ENCODE results near the gene ATRN. TPM values are rescaled to one million over a fixed set of nuclear protein-coding genes. Genes with fewer than 3 reads are reported as not detected.
"Not testable (repeated sequence)": the region's sequence is repeated elsewhere in the genome, so short reads cannot be mapped to it uniquely, and the experiment has no call there.

ATRN gene
- polyA plus RNA-seq, 1 donor from 2014 or later, result 27.5 TPM

- no peak for TF ChIP-seq EP300 (conservative IDR thresholded peaks at IDR 0.05; ENCODE audit: poor library complexity, severe bottlenecking)
- no peak for TF ChIP-seq POLR2AphosphoS5 (IDR thresholded peaks at IDR 0.05)
- no peak for TF ChIP-seq TAF1 (IDR thresholded peaks at IDR 0.05; ENCODE audit: low read depth)
- TF ChIP-seq RAD21 (conservative IDR thresholded peaks at IDR 0.05), result no peak
- no peak for TF ChIP-seq EZH2 (IDR thresholded peaks at IDR 0.05; ENCODE audit: borderline replicate concordance, insufficient read depth, low read length, poor library complexity, severe bottlenecking)
- TF ChIP-seq MXI1 (conservative IDR thresholded peaks at IDR 0.05; ENCODE audit: poor library complexity, severe bottlenecking), result no peak
- TF ChIP-seq SMC3 (conservative IDR thresholded peaks at IDR 0.05; ENCODE audit: poor library complexity), result no peak
- TF ChIP-seq CTCF (IDR thresholded peaks at IDR 0.05; ENCODE audit: poor library complexity, severe bottlenecking), result no peak
- no peak for TF ChIP-seq REST (IDR thresholded peaks at IDR 0.05; ENCODE audit: borderline replicate concordance)
- no peaks in the 10 kb centered on the region for H3F3A ChIP-seq (ENCODE audit: insufficient read depth, low read length, poor library complexity, severe bottlenecking)
- H3K79me2 ChIP-seq (replicated peaks; ENCODE audit: insufficient read depth, low read length), result no peaks in the 10 kb centered on the region
- H3K9me2 ChIP-seq (ENCODE audit: insufficient read depth, low read length), result no peaks in the 10 kb centered on the region
- H2AFZ ChIP-seq (ENCODE audit: low read depth, low read length), result no peak overlapping the region
- H3K9ac ChIP-seq (ENCODE audit: low read length), result no peak overlapping the region
- no peak overlapping the region for H3K27ac ChIP-seq (ENCODE audit: low read length)
- no peaks in the 10 kb centered on the region for H4K20me1 ChIP-seq (ENCODE audit: insufficient read depth)
- no peak overlapping the region for H3K4me2 ChIP-seq (ENCODE audit: low read length)
- H3K36me3 ChIP-seq (ENCODE audit: insufficient read depth, low read length), result peaks cover 7% of the 10 kb centered on the region
- no peaks in the 10 kb centered on the region for H3K27me3 ChIP-seq (ENCODE audit: insufficient read depth, low read depth, low read length)
- H3K4me3 ChIP-seq (ENCODE audit: low read length), result no peak overlapping the region
- no peaks in the 10 kb centered on the region for H3K9me3 ChIP-seq (ENCODE audit: low read length)
These were observed 124.7 kb downstream of the ATRN start for GRCh38 chr20:3595541-3595940.

- no peak overlapping the region for H2AFZ ChIP-seq (ENCODE audit: low read depth, low read length)
- TF ChIP-seq EP300 (conservative IDR thresholded peaks at IDR 0.05; ENCODE audit: poor library complexity, severe bottlenecking) (no peak), RAD21 (conservative IDR thresholded peaks at IDR 0.05) (no peak), CTCF (IDR thresholded peaks at IDR 0.05; ENCODE audit: poor library complexity, severe bottlenecking) (no peak), REST (IDR thresholded peaks at IDR 0.05; ENCODE audit: borderline replicate concordance) (no peak), POLR2AphosphoS5 (IDR thresholded peaks at IDR 0.05) (no peak), EZH2 (IDR thresholded peaks at IDR 0.05; ENCODE audit: borderline replicate concordance, insufficient read depth, low read length, poor library complexity, severe bottlenecking) (no peak), TAF1 (IDR thresholded peaks at IDR 0.05; ENCODE audit: low read depth) (no peak), SMC3 (conservative IDR thresholded peaks at IDR 0.05; ENCODE audit: poor library complexity) (no peak), MXI1 (conservative IDR thresholded peaks at IDR 0.05; ENCODE audit: poor library complexity, severe bottlenecking) (no peak)
- H3K79me2 ChIP-seq (replicated peaks; ENCODE audit: insufficient read depth, low read length), result no peaks in the 10 kb centered on the region
- no peaks in the 10 kb centered on the region for H4K20me1 ChIP-seq (ENCODE audit: insufficient read depth)
- no peak overlapping the region for H3K4me2 ChIP-seq (ENCODE audit: low read length)
- H3K9me3 ChIP-seq (ENCODE audit: low read length), result no peaks in the 10 kb centered on the region
- no peak overlapping the region for H3K9ac ChIP-seq (ENCODE audit: low read length)
- H3K36me3 ChIP-seq (ENCODE audit: insufficient read depth, low read length), result peaks cover 21% of the 10 kb centered on the region
- no peaks in the 10 kb centered on the region for H3K27me3 ChIP-seq (ENCODE audit: insufficient read depth, low read depth, low read length)
- H3K9me2 ChIP-seq (ENCODE audit: insufficient read depth, low read length), result no peaks in the 10 kb centered on the region
- H3K27ac ChIP-seq (ENCODE audit: low read length), result no peak overlapping the region
- H3K4me3 ChIP-seq (ENCODE audit: low read length), result no peak overlapping the region
- H3F3A ChIP-seq (ENCODE audit: insufficient read depth, low read length, poor library complexity, severe bottlenecking), result no peaks in the 10 kb centered on the region
These were observed 132.3 kb downstream of the ATRN start for GRCh38 chr20:3603108-3603507.

- H3K4me2 ChIP-seq (ENCODE audit: low read length); H3K27ac ChIP-seq (ENCODE audit: low read length); H3K27me3 ChIP-seq (ENCODE audit: insufficient read depth, low read depth, low read length); H3K9ac ChIP-seq (ENCODE audit: low read length); H4K20me1 ChIP-seq (ENCODE audit: insufficient read depth); H3K79me2 ChIP-seq (replicated peaks; ENCODE audit: insufficient read depth, low read length); H3K9me3 ChIP-seq (ENCODE audit: low read length); H3F3A ChIP-seq (ENCODE audit: insufficient read depth, low read length, poor library complexity, severe bottlenecking); H3K4me3 ChIP-seq (ENCODE audit: low read length); H3K9me2 ChIP-seq (ENCODE audit: insufficient read depth, low read length); H2AFZ ChIP-seq (ENCODE audit: low read depth, low read length): not testable (repeated sequence)
- H3K36me3 ChIP-seq (ENCODE audit: insufficient read depth, low read length), result peaks cover 14% of the 10 kb centered on the region
These were observed 134.6 kb downstream of the ATRN start for GRCh38 chr20:3605386-3605886.
